ENCODE results near the gene OR2AK2. TPM values are rescaled to one million over a fixed set of nuclear protein-coding genes. Genes with fewer than 3 reads are reported as not detected.
"Not testable (repeated sequence)": the region's sequence is repeated elsewhere in the genome, so short reads cannot be mapped to it uniquely, and the experiment has no call there.

Gene OR2AK2
- total RNA-seq, 1 donor, result not detected

DNA sequence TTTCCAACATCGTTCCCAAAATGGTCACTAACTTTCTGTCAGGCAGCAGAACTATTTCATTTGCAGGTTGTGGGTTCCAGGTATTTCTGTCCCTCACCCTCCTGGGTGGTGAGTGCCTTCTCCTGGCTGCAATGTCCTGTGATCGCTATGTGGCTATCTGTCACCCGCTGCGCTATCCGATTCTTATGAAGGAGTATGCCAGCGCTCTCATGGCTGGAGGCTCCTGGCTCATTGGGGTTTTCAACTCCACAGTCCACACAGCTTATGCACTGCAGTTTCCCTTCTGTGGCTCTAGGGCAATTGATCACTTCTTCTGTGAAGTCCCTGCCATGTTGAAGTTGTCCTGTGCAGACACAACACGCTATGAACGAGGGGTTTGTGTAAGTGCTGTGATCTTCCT, 31.0 kb upstream of the OR2AK2 start:
- Histone ChIP-seq H3K36me3 (ENCODE audit: insufficient read depth, low read length) (no peaks in the 10 kb centered on the region), H3K4me3 (ENCODE audit: insufficient read depth, low read length) (no peak overlapping the region), H3K4me2 (ENCODE audit: insufficient read depth, low read length) (no peak overlapping the region), H4K20me1 (ENCODE audit: insufficient read depth, low read length) (no peaks in the 10 kb centered on the region), H3K4me1 (ENCODE audit: insufficient read depth, low read length) (no peaks in the 10 kb centered on the region), H2AFZ (ENCODE audit: low read length) (no peak overlapping the region), H3K9me3 (ENCODE audit: low read depth, low read length) (no peaks in the 10 kb centered on the region), H3K79me2 (ENCODE audit: insufficient read depth, low read length) (no peaks in the 10 kb centered on the region), H3K27ac (ENCODE audit: low read depth, low read length) (no peak overlapping the region), H3K27me3 (ENCODE audit: insufficient read depth, low read length) (no peaks in the 10 kb centered on the region)
- no peak for DNase-seq (ENCODE audit: insufficient read length, low spot score, missing footprints)
- TF ChIP-seq, protein P1, sequence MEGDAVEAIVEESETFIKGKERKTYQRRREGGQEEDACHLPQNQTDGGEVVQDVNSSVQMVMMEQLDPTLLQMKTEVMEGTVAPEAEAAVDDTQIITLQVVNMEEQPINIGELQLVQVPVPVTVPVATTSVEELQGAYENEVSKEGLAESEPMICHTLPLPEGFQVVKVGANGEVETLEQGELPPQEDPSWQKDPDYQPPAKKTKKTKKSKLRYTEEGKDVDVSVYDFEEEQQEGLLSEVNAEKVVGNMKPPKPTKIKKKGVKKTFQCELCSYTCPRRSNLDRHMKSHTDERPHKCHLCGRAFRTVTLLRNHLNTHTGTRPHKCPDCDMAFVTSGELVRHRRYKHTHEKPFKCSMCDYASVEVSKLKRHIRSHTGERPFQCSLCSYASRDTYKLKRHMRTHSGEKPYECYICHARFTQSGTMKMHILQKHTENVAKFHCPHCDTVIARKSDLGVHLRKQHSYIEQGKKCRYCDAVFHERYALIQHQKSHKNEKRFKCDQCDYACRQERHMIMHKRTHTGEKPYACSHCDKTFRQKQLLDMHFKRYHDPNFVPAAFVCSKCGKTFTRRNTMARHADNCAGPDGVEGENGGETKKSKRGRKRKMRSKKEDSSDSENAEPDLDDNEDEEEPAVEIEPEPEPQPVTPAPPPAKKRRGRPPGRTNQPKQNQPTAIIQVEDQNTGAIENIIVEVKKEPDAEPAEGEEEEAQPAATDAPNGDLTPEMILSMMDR (IDR thresholded peaks at IDR 0.05; ENCODE audit: extremely low read depth, low read depth, low read length), result no peak

DNA sequence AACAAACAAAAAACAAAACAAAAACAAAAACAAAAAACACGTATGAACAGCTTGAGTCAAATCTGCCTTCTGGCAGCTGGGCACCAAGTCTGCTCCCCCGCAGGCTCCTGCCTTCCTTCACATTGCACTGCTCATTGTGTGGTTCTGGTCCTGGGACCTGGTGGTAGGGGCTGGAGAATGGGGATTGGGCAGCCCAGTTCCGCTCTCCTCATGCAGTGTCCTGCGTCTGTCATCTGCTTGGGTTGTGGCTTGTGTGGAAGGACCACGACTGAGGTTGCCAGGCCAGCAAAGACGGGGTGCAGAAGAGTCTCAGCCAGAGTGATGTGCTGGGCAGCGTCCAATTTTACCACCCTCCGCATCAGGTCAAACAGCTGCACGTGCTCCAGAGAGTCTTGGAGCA, 29.3 kb upstream of the OR2AK2 start:
- no peak for DNase-seq (ENCODE audit: insufficient read length, low spot score, missing footprints)
- TF ChIP-seq, protein P1 (IDR thresholded peaks at IDR 0.05; ENCODE audit: extremely low read depth, low read depth, low read length), result no peak
- Histone ChIP-seq H2AFZ (ENCODE audit: low read length) (no peak overlapping the region), H3K4me2 (ENCODE audit: insufficient read depth, low read length) (no peak overlapping the region), H4K20me1 (ENCODE audit: insufficient read depth, low read length) (no peaks in the 10 kb centered on the region), H3K27me3 (ENCODE audit: insufficient read depth, low read length) (no peaks in the 10 kb centered on the region), H3K4me3 (ENCODE audit: insufficient read depth, low read length) (no peak overlapping the region), H3K36me3 (ENCODE audit: insufficient read depth, low read length) (no peaks in the 10 kb centered on the region), H3K4me1 (ENCODE audit: insufficient read depth, low read length) (no peaks in the 10 kb centered on the region), H3K9me3 (ENCODE audit: low read depth, low read length) (no peaks in the 10 kb centered on the region), H3K79me2 (ENCODE audit: insufficient read depth, low read length) (no peaks in the 10 kb centered on the region), H3K27ac (ENCODE audit: low read depth, low read length) (no peak overlapping the region)

DNA sequence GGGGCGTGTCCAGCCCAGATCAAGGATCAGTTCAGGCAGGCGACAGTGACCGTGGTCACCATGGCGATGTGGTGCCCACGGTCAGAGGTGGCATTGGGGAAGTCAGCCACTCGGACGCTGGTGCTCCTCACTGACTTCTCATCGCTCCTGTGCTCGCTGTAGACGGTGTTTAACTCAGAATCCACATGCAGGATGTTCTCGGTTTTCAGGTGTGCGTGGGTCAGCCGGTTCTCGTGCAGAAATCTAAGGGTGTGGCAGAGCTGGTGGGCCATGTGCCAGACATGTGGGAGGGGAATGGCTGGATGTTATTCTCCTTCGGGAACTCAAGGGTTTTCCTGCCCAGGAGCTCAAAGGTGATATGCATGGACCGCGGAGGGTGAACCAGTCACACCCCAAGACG, 28.6 kb upstream of the OR2AK2 start:
- Histone ChIP-seq H3K27ac (ENCODE audit: low read depth, low read length) (no peak overlapping the region), H3K4me1 (ENCODE audit: insufficient read depth, low read length) (no peaks in the 10 kb centered on the region), H3K4me2 (ENCODE audit: insufficient read depth, low read length) (no peak overlapping the region), H3K9me3 (ENCODE audit: low read depth, low read length) (no peaks in the 10 kb centered on the region), H3K79me2 (ENCODE audit: insufficient read depth, low read length) (no peaks in the 10 kb centered on the region), H4K20me1 (ENCODE audit: insufficient read depth, low read length) (no peaks in the 10 kb centered on the region), H2AFZ (ENCODE audit: low read length) (no peak overlapping the region), H3K27me3 (ENCODE audit: insufficient read depth, low read length) (no peaks in the 10 kb centered on the region), H3K36me3 (ENCODE audit: insufficient read depth, low read length) (no peaks in the 10 kb centered on the region), H3K4me3 (ENCODE audit: insufficient read depth, low read length) (no peak overlapping the region)
- TF ChIP-seq, protein P1 (IDR thresholded peaks at IDR 0.05; ENCODE audit: extremely low read depth, low read depth, low read length), result no peak
- DNase-seq (ENCODE audit: insufficient read length, low spot score, missing footprints), result no peak

DNA sequence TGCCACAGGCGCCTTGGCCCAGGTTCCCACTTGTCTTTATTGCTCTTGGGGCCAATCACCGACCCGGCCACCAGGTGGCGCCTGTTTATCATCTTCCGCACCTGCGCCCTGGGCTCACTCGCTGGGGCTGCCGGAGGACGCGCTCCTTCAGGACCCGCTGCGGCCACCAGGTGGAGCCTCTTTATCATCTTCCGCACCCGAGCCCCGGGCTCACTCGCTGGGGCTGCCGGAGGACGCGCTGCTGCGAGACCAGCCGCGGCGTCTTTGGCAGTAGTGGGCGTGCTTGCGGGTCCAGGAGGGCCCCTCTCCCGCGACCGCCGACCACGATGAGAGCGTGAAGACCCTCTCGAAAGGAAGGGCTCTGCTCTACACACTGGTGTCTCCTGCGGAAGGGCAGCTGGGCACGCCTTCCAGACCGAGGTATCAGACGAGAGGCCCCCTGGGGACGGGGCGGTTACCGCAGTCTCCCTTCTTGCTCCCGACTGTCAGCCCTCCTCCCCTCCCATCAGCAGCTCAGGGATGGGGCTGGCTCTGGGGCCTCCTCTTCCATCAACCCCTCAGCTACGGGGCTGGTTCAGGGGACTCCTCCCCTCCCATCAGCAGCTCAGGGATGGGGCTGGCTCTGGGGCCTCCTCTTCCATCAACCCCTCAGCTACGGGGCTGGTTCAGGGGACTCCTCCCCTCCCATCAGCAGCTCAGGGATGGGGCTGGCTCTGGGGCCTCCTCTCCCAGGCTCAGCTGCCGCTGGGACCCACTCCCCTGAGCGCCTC, 27.9 kb upstream of the OR2AK2 start:
- H2AFZ ChIP-seq (ENCODE audit: low read length); H3K4me3 ChIP-seq (ENCODE audit: insufficient read depth, low read length); H3K4me2 ChIP-seq (ENCODE audit: insufficient read depth, low read length); H3K27me3 ChIP-seq (ENCODE audit: insufficient read depth, low read length); H3K79me2 ChIP-seq (ENCODE audit: insufficient read depth, low read length); DNase-seq (ENCODE audit: insufficient read length, low spot score, missing footprints); H3K9me3 ChIP-seq (ENCODE audit: low read depth, low read length); H3K27ac ChIP-seq (ENCODE audit: low read depth, low read length); H4K20me1 ChIP-seq (ENCODE audit: insufficient read depth, low read length); H3K4me1 ChIP-seq (ENCODE audit: insufficient read depth, low read length); H3K36me3 ChIP-seq (ENCODE audit: insufficient read depth, low read length): not testable (repeated sequence)
- TF ChIP-seq, protein P1 (IDR thresholded peaks at IDR 0.05; ENCODE audit: extremely low read depth, low read depth, low read length), result peak; percentile 16

Measured in osteoblast (primary cell).